Muscle of back (tissue), 11 donors: Measurements from ENCODE around the gene SPTBN2. TPM values are rescaled to one million over a fixed set of nuclear protein-coding genes. Genes with fewer than 3 reads are reported as not detected.

Experiments used
- DNase-seq, 3 donors: peaks; one replicate each; pipeline versions ENCODE4 v3.0.0 to v3.0.0-alpha.2; 2013
- polyA plus RNA-seq, 10 donors: library from polyadenylated mRNA; unstranded; fragments of 120-200 nt; gene quantifications; one replicate each; pipeline ENCODE4 v1.2.1, GENCODE V29; 2013; ENCODE audit not compliant: insufficient read length in 10 of 10

SPTBN2 gene
- polyA plus RNA-seq, 10 donors, result 6.4 to 23.2 (median 13.5) TPM

DNA sequence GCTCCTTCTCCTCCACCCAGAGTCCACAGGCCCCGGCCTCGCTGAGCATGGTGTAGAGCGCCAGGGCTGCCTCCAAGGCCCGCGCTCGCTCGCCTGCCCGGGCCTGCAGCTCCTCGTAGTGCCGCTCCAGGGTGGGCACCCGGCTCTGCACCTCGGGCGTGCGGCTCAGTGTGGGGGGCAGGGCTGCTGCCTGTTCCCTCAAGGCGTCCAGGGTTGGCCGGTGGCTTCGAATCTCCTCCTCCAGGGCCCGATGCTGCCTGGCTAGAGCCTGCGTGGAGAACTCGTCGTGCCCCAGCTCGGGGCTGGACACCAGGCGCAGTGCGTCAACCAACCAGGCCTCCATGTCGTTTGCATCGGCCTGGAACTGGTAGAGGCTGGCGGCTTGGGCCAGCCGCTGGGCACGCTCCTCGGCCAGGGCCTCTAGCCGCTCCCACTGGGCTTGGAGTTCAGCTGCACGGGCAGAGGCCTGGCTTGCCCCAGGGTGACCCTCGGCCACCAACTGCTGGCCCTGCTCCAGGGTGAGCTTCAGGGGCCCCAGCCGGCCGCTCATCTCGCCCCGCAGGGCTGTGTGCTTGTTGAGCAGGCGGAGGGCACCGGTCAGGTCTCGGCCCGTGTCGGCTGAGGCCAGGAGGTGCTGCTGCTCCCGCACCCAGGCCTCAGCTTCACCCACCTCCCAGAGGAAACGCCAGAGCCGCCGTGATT, 24.2 kb downstream of the SPTBN2 start:
- no peak for DNase-seq

DNA sequence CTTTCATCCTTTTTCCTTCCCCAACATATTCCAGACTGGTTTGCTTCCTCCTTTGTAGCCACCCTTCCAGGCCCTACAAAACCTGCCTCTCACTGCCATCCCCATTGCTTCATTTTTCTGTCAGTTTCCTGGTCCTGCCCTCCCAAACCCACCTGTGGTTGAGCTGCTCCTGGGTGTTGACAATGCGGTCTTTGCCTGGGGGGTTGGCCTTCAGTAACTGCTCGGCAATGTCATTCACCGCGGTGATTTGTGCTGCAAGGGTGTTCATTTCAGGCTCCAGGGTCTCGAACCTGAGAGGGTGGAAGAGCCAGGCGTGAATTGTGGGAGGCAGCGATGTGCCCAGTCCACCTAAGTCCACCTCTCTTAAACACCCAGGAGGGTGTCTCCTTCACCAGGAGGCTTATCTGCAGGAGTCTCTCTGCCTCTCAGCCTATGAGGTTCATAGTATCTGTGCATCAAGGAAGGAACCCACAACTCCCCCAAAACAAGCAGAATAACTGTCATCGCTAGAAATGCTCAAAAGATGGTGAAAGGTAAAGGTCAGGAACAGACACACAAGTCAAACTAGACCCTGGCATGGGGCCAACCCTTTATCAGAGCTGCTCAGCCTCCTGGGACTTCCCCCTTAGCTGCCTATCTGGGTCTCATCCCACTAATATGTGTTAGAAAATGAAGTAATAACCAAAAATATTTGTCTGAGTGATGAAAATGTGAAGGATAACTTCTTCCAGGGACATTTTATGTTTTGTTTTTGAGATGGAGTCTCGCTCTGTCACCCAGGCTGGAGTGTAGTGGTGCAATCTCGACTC, 27.4 kb downstream of the SPTBN2 start:
- DNase-seq, result no peak

DNA sequence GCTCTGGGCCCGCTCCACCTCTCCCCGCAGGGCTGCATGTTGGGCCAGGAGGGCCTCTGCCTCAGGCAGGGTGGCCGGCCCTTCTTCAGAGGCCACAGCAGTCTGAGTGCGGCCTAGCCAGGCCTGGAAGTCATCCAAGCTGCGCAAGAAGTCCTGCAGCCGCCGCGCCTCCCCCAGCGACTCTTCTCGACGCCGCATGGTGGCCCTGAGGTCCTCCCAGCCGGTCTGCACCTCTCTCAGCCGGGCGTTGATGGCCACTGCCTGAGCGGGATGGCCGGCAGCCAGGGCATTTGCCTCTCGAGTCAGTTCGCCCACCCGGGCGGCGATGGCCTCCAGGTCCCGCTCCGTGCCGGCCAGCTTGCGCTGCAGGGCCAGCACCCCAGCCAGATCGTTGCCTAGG, 28.3 kb downstream of the SPTBN2 start:
- DNase-seq, result no peak

DNA sequence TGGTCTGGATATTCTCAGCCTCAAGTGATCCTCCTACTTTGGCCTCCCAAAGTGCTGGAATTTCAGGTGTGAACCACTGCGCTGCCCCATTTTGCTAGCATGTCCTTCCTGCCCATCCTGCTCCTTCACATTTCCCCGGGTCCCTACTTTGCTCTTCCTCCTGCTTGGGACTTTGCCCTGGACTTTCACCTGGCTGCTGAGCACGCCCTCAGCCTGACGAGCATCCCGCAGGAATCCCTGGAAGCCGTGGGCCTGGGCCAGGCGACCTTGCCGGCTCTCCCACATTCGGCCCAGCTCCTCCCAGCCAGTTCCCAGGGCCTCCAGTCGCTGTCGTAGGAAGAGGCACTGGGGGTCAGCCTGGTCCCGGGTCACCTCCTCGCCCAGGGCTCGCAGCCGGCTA, 28.7 kb downstream of the SPTBN2 start:
- no peak for DNase-seq

DNA sequence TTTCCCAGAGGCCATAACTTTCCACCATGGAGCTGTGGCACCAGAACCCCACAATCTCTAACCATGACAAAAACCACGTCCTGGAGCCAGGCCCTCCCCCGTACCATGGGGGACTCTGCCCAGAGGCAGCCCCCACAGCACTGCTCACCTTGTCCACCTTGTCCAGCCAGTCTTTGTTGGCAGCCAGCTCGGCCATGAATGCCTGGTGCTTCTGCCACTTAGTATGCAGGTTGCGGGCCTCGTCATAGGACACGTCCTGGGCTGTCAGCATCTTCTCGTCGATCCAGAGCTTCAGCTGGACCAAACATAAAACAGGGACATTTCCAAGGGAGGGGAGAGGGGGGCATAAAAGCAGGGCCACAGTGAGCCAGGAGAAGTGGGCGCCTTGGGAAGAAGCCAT, 30.5 kb downstream of the SPTBN2 start:
- DNase-seq, result no peak

DNA sequence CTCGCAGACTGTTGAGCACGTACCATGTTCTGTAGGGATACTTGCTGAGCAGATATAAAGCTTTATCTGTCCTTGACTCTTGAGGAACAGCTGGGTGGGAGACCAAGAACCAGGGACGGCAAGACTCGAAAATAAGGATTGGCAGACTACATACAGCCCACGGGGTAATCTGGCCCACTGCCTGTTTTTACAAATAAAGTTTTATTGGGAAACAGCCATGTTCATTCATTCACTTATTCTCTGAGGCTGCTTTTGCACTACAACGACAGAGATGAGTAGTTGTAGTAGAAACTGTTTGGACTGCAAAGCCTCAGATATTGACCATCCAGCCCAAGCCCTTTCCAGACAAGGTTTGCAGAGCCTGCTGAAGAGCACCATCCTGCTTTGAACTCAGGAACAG, 31.0 kb downstream of the SPTBN2 start:
- DNase-seq, result no peak

DNA sequence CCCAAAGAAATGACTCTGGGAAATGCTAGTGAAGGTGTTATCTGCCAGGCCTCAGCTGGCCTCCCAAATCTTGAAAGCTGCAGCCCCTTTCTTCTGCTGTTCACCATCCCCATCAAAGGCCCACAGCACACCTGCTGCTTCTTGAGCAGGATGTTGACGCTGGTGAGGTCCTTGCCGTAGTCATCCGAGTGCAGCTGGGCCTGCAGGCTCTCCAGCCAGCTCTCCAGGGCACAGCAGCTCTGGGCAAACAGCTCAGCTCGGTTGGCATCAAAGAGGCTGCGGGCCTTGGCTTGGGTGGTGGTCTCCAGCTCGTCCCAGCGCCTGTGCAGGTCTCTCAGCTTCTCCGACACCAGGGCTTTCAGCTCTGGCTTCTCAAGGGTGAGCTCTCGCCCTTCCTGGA, 32.9 kb downstream of the SPTBN2 start:
- no peak for DNase-seq

DNA sequence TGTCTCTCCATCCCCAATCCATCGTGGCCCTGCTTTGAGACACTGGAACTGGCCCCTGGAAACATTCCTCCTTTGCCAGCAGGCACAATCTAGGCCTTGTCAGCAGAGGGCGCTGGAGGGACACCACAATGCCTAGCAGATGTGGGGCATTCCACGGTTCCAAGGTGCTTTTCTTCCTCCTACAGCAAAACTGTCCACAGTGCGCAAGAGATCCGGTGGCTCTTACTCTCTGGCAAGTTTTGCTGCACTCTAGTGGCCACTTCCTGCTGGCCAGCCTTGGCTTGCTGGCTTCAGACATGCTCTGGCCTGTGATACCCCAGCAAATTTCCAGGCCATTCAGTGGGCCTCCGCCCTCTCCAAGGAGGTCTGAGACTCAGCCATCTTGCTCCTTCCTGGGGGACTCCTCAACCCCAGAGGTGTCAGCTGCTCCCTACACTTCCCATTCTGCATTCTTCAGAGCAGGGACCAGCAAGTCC, 34.2 kb downstream of the SPTBN2 start:
- peak; percentile 85 to 88 (median 85) for DNase-seq

DNA sequence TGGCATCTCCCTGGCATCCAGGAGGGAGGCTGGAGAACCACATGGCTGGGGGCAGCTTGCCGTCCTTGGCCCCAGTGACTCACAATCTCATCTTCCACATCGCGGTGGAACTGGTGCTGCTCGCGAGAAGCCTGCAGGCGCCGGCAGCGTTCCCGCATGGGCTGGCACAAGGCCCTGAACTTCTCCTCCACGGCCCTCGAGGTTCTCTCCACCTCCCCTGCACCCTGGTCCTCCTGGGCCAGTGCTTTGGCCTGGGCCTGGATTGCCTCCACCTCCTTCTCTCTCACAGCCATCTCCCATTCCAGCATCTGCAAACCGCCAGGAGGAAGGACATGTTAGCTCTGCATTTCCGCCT, 35.0 kb downstream of the SPTBN2 start:
- no peak for DNase-seq

DNA sequence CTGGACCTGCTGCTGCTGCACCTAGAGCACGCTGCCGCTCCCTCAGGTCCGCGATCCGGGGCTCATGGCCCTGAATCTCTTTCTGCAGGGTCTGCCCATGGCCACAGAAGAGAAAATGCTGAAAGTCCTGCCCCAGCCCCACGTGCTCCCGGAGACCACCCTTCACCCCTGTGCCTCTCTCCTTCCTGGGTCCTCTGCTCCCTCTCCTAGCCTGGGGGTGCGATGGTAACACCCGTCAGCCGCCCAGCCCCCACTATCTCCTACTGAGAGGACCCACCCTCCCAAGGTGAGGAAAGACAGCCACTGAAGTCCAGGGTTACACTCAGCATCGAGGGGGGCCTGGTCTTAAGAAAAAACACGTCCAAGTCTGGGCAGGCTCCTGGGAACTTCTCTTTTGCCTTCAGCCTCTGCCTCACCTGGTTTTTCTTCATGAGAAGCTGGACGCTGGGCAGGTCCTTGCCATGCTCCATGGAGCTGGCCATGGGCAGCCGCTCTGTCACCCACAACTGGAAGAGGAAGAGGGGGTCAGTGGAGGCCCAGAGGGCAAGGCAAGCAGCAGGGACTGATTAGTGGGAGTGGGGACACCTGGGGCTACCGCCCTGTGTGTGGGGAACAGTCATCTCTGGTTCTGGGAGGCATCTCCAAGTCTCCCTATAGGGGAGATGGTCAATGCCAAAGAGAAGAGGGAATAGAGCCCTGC, 35.5 kb downstream of the SPTBN2 start:
- no peak for DNase-seq

DNA sequence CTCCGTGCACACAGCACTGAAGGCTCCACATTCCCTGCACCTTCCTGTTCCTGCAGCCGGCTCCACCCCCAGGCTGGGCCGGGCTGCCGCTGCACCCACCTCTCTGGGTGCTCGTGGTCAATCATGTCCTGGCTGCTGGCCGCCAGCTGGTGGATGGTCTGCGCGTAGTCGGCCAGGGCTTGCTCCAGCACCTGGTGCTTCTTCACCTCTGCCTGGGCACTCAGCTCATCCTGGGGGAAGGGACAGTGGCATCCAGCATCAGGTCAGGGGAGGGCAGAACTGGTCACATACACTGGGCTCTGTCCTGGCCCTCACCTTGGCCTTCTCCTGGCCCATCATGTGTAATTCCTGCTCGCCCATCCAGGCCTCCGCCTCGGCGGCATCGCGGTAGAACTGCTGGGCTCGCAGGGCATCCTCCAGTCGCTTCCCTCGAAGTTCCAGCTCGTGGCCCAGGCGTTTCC, 36.1 kb downstream of the SPTBN2 start:
- DNase-seq, result no peak

DNA sequence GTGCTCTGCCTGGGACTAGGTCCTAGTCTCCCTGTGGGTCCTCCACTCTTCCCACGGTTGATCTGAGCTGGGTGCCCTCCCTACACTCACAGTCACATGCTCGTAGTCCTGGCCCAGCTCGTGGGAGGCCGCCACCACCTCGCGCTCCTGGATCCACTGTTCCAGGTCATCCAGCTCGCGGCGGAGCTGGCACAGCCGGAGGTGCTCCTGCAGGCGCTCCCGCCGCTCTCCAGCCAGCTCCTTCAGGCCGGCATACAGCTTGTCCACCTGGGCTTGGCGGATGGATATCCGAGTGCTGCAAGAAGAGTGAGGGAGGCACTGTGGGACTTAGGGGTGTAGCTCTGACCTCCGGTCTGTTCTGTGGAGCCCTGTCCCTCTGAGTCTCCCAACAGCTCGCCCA, 36.6 kb downstream of the SPTBN2 start:
- no peak for DNase-seq

DNA sequence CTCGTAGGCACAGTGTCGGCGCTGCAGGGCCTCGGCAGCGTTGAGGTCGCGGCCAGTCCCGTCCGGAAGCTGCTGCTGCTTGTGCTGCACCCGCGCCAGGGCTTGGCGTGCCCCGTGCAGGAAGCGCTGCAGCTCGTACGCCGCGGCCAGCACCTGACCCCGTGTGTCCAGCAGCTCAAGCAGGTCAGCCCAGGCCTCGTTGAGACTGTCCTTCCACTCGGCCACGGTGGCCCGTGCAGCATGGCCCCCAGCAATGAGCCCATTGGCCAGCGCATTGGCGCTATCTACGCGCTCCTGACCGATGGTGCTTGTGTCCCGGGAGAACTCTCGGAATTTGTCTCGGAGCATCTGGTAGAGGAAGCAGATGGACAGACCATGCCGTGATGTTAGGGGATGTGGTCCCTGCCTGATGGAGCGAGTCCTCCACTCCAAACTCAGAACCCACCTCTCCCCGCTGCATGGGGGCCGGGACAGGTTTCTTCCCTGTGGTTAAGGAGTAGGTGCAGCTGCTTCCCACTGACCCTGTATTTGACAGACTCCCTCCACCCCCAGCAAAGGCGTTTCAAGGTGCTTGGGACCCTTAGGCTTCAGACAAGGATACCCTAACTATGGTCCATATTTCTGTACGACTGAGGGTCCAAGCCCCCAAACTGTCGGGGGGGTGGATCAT, 37.6 kb downstream of the SPTBN2 start:
- DNase-seq, result no peak

DNA sequence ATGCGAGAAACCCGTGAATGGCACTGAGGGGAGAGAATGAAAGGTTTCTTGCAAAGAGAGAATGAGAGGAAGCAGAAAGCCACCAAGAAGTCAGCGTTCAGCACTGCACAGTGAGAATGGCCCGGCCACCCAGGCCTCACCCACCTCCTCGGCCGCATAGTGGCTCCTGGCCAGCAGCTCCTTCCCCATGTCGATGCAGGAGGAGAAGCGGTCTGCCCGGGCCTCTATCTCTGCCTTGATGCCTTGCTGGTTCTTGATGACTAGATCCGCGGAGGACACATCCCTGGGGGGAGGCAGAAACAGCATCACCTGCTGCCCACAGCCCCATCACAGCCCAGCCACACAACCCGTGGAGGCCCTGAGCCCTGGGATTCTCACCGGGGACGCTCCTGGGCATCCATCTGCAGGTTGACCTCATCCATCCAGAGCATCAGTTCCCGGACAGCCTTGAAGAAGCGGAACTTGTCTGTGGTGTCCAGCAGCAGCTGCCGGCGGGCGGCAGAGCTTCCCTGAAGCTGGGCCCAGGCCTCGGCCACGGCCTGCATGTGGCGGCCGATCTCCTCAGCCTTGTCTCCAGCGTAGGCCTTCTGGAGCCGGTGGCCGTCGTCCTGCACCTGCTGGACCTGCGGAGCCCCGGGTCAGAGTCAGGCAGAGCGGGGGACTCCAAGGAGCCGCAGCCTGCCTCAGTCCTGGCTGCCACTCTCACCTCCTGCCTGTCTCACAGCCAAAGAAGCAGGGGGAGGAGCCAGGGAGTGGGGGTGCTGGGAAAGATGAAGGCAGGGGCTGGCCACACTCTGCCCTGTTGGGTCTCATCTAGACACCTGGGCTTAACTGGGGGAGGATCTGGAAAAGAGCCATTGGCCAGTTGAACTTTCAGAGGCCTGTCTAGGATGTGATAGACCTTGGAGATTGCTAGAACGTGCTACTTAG, 39.1 kb downstream of the SPTBN2 start:
- DNase-seq, result no peak

DNA sequence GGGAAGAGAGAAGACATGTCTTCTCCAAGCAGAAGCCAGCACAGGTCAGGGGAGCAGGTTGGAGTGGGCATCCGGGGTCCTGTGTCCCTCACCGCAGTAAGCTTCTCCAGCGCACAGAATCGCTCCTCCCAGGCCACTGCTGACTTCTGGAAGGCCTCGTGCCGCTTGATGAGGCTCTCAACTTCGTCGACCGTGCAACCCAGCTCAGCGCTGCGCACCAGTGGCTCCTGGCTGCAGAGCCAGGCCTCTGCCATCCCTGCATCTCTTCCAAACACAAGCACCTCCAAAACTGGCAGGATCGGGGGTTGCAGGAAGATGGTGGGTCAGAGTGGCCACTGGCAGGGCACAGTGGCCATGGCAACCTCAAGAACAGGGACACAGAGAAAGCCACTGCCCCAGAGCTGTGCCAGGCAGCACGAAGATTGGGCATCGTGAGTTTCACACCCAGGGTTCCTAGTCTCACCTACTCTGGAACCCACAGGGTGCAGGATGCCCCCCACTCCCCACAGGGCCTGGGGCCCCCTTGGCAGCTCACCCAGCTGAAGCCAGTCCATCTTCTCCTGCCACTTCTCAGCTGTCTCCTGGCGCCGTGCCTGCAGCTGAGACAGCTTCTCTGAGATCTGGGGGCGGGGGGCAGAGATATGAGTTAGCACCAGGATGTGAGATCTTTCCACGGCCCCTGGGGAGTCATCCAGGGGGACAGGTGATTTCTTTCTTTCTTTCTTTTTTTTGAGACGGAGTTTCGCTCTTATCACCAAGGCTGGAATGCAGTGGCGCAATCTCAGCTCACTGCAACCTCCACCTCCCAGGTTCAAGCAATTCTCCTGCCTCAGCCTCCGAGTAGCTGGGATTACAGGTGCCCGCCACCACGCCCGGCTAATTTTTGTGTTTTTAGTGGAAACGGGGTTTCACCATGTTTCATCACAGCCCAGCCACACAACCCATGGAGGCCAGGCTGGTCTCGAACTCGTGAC, 40.2 kb downstream of the SPTBN2 start:
- peak in 2 of 3 donors; percentile 11 to 18 for DNase-seq

DNA sequence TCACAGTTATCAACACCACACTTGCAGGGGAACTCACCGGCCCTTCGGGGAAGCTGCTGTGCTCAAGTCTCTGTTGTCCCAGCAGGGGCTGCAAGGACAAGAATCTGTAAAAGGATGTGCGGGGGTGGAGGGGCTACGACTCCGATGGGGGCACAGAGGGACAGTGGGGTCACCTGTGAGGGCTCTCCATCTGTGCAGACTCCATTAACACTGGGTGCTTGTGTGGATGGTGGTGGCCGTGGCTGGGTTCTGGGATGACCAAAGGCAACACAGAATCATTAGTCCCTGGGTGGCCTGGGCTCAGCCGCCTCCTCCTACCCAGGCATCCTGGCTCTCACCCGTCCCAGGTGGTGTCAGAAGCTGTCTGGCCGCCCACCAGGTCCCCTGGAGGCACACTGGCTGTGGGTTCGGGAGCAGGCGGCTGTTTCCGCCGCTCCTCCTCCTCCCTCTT, 41.2 kb downstream of the SPTBN2 start:
- DNase-seq, result no peak

DNA sequence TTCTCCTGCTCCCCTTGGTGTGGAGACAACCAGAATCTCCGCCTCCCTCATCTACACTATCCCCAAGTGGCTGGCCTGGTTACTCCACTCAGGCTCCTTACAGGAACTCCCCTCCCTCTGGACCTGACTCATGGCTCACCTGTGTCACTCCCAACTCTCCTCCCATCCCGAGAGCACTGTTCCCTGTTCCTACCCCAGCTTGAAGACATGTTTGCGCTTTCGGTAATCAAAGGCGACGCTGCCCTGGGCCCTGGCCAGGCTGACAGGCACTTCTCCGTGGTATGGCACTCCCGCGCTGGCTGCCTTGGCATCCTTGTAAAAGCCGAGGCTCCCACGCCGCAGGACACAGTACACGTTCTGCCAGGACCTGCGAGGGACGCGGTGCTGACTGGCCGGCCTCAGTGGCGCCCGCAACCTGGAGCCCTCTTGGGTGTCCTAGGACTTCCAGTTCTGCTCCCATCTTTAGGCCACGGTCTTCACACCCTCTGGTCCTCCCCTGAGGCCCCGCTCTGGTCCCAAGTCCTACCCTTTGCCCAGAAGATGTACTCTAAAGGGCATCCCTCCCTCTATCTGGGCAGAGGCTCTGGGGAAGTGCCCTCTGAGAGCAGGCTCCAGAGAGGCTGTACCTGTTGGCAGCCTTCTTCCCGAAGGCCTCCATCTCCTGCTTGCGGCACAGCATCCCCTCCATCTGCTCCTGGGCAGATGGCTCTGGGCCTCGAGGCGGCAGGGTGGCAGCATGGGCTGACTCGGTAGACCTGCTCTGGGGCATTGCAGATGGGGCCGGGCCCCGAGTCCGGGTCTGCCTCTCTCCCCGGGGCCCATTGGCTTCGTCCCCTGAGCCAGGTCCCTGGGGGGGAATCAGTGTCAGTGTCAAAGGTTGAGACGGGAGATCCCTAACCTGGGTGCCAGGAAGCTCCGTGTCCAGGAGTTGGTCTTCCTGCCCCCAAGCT, 41.9 kb downstream of the SPTBN2 start:
- DNase-seq, result no peak

DNA sequence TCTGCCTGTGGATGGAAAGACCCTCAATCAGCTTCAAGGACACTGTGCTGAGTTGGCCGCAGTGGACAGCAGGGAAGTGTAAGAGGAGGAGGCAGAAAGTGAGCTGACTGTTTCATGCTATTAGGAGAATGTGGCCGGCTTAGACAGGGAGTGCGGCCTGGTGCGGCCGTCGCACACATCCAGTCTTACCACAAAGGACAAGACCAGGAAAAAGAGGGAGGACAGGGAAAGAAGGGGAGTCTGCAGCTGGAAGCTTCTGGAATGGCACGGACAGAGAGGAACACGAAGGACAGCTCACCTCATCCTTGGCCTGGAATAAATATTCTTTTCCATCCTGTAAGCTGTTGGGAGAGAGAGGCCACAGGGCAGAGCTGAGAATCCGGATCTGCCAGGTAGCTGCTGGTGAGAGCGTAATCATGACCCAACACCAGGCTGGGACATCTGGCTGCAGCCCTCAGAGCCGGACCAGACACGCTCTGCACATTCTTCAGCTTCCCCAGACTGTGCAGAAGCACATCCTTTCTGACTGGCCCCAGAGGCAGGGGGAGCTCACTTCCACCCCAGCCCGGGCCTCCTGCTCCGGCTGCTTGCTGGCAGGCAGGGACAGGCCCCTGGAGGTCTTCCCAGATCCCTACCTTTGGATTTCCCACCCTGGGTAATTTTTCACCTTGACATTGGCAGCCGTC, 42.8 kb downstream of the SPTBN2 start:
- no peak for DNase-seq
